ENCODE measurements around the gene ADGRG4.
"Not testable (repeated sequence)": the region's sequence is repeated elsewhere in the genome, so short reads cannot be mapped to it uniquely, and the experiment has no call there.

The ADGRG4 gene

DNA sequence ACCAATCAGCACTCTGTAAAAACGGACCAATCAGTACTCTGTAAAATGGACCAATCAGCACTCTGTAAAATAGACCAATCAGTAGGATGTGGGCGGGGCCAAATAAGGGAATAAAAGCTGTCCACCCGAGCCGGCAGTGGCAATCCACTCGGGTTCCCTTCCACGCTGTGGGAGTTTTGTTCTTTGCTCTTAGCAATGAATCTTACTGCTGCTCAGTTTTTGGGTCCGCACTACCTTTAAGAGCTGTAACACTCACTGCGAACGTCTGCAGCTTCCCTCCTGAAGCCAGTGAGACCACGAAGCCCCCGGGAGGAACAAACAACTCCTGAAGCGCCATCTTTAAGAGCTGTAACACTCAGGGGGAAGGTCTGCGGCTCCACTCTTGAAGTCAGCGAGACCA is 120.6 kb downstream of the ADGRG4 start:
- H3K4me3 ChIP-seq (ENCODE audit: insufficient read length, low read depth), result no peak overlapping the region
- no peaks in the 10 kb centered on the region for H3K4me1 ChIP-seq (ENCODE audit: insufficient read depth, insufficient read length)
- H3K27me3 ChIP-seq (ENCODE audit: insufficient read depth, insufficient read length), result no peaks in the 10 kb centered on the region
- DNase-seq (ENCODE audit: low read depth, low spot score), result no peak
- H3K36me3 ChIP-seq (ENCODE audit: insufficient read depth, insufficient read length, low read length), result no peaks in the 10 kb centered on the region
- TF ChIP-seq ZNF274 (IDR thresholded peaks at IDR 0.05; ENCODE audit: low read depth, low read length) (no peak), SUZ12 (IDR thresholded peaks at IDR 0.05; ENCODE audit: extremely low read depth, insufficient read depth, insufficient read length) (no peak)
- no peak overlapping the region for H3K9ac ChIP-seq (ENCODE audit: insufficient read length, low read depth)
- H3K9me3 ChIP-seq (ENCODE audit: insufficient read depth, low read length), result no peaks in the 10 kb centered on the region

DNA sequence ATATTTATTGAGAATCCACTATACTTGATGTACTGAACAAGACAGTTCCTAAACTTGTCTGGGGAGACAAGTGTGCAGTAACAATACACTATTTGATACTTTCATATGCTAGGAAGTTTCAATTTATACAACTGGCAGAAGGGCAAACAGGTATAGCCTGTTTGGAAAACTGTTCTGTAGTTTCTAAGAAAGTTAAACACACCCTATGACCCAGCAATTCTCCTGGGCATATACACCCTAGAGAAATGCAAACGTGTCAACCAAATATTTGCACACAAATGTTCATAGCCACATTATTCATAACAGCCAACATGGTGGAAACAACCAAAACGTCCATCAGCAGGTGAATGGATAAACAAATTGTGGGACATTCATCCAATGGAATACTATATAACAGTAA is 123.0 kb downstream of the ADGRG4 start:
- Histone ChIP-seq H3K4me3 (ENCODE audit: insufficient read length, low read depth) (no peak overlapping the region), H3K9me3 (ENCODE audit: insufficient read depth, low read length) (no peaks in the 10 kb centered on the region)
- TF ChIP-seq ZNF274 (IDR thresholded peaks at IDR 0.05; ENCODE audit: low read depth, low read length), result no peak
- TF ChIP-seq SUZ12 (IDR thresholded peaks at IDR 0.05; ENCODE audit: extremely low read depth, insufficient read depth, insufficient read length), result no peak
- TF ChIP-seq YY1 (IDR thresholded peaks at IDR 0.05; ENCODE audit: insufficient read depth, insufficient read length), result no peak

DNA sequence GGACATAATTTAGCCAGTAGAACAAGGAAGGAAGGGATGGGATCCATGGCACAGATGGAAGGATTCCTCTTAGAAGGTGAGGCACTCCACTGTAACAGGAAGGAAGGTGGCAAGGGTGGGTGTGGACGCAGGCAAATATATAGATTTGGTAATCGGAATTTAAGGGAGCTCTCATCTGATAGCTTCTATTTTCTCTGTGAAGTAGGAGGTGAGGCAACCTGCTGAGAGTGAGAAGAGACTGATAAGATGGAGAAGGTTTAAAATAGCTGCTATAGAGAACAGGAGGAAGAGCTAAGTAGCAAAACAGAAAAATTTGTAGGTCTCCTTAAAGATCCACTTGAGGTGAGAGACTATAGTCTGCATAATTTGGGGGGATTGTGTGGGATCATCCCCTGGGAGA is 125.2 kb downstream of the ADGRG4 start:
- TF ChIP-seq ZNF274 (IDR thresholded peaks at IDR 0.05; ENCODE audit: low read depth, low read length) (no peak), YY1 (IDR thresholded peaks at IDR 0.05; ENCODE audit: insufficient read depth, insufficient read length) (no peak), SUZ12 (IDR thresholded peaks at IDR 0.05; ENCODE audit: extremely low read depth, insufficient read depth, insufficient read length) (no peak)
- no peaks in the 10 kb centered on the region for H3K27me3 ChIP-seq (ENCODE audit: insufficient read depth, insufficient read length)
- H3K9me3 ChIP-seq (ENCODE audit: insufficient read depth, low read length), result no peaks in the 10 kb centered on the region
- H3K9ac ChIP-seq (ENCODE audit: insufficient read length, low read depth), result no peak overlapping the region
- no peaks in the 10 kb centered on the region for H3K36me3 ChIP-seq (ENCODE audit: insufficient read depth, insufficient read length, low read length)
- no peak overlapping the region for H3K4me3 ChIP-seq (ENCODE audit: insufficient read length, low read depth)
- no peaks in the 10 kb centered on the region for H3K4me1 ChIP-seq (ENCODE audit: insufficient read depth, insufficient read length)
- DNase-seq (ENCODE audit: low read depth, low spot score), result no peak

More for the DNA sequence above, 123.0 kb downstream of the ADGRG4 start:
- no peak for DNase-seq (ENCODE audit: low read depth, low spot score)
- H3K27me3 ChIP-seq (ENCODE audit: insufficient read depth, insufficient read length), result no peaks in the 10 kb centered on the region
- H3K9ac ChIP-seq (ENCODE audit: insufficient read length, low read depth), result no peak overlapping the region
- no peaks in the 10 kb centered on the region for H3K4me1 ChIP-seq (ENCODE audit: insufficient read depth, insufficient read length)
- H3K36me3 ChIP-seq (ENCODE audit: insufficient read depth, insufficient read length, low read length), result no peaks in the 10 kb centered on the region

DNA sequence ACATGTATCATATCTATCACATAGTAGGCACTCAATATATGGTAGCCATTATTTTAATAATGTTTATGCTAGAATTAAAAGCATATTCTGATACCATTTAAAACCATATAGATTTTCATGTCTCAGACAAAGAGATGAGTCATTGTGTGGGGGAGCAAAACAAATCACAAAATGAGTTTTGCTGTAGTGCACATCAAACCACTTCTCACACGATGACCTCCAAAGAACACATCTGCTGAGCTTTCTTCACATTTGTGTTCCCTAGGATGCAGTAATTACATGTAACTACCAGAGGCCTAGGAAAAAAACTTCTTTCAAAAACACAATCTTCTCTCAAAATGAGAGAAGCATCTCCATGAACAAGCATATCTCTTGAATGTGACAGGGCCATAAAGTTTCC is 130.9 kb downstream of the ADGRG4 start:
- Histone ChIP-seq H3K9me3 (ENCODE audit: insufficient read depth, low read length) (no peaks in the 10 kb centered on the region), H3K27me3 (ENCODE audit: insufficient read depth, insufficient read length) (no peaks in the 10 kb centered on the region), H3K9ac (ENCODE audit: insufficient read length, low read depth) (no peak overlapping the region), H3K4me1 (ENCODE audit: insufficient read depth, insufficient read length) (no peaks in the 10 kb centered on the region), H3K4me3 (ENCODE audit: insufficient read length, low read depth) (no peak overlapping the region), H3K36me3 (ENCODE audit: insufficient read depth, insufficient read length, low read length) (no peaks in the 10 kb centered on the region)
- TF ChIP-seq YY1 (IDR thresholded peaks at IDR 0.05; ENCODE audit: insufficient read depth, insufficient read length) (no peak), SUZ12 (IDR thresholded peaks at IDR 0.05; ENCODE audit: extremely low read depth, insufficient read depth, insufficient read length) (no peak), ZNF274 (IDR thresholded peaks at IDR 0.05; ENCODE audit: low read depth, low read length) (no peak)
- no peak for DNase-seq (ENCODE audit: low read depth, low spot score)

DNA sequence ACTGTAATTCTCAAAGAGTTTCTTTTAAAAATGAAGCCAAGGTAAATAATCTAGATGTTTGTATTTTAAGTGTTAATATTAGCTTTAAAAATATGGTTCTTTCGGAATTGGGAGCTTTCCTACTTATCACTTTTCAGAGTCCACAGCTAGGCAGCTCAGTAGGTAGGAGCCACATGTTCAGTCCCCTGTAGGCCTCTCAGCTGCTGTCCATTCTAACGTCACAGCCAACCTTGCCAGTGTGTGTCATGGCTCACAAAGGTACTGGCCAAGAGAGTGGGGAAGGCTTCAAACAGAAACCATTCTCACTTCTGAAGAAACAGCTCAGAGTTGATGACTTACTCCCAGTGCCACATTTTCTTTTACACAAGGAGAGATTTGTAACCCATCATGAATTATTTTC is 137.0 kb downstream of the ADGRG4 start:
- H3K36me3 ChIP-seq (ENCODE audit: insufficient read depth, insufficient read length, low read length), result no peaks in the 10 kb centered on the region
- no peaks in the 10 kb centered on the region for H3K4me1 ChIP-seq (ENCODE audit: insufficient read depth, insufficient read length)
- DNase-seq (ENCODE audit: low read depth, low spot score), result no peak
- H3K9ac ChIP-seq (ENCODE audit: insufficient read length, low read depth), result no peak overlapping the region
- TF ChIP-seq ZNF274 (IDR thresholded peaks at IDR 0.05; ENCODE audit: low read depth, low read length) (no peak), YY1 (IDR thresholded peaks at IDR 0.05; ENCODE audit: insufficient read depth, insufficient read length) (no peak), SUZ12 (IDR thresholded peaks at IDR 0.05; ENCODE audit: extremely low read depth, insufficient read depth, insufficient read length) (no peak)
- no peaks in the 10 kb centered on the region for H3K9me3 ChIP-seq (ENCODE audit: insufficient read depth, low read length)
- no peak overlapping the region for H3K4me3 ChIP-seq (ENCODE audit: insufficient read length, low read depth)
- H3K27me3 ChIP-seq (ENCODE audit: insufficient read depth, insufficient read length), result no peaks in the 10 kb centered on the region

DNA sequence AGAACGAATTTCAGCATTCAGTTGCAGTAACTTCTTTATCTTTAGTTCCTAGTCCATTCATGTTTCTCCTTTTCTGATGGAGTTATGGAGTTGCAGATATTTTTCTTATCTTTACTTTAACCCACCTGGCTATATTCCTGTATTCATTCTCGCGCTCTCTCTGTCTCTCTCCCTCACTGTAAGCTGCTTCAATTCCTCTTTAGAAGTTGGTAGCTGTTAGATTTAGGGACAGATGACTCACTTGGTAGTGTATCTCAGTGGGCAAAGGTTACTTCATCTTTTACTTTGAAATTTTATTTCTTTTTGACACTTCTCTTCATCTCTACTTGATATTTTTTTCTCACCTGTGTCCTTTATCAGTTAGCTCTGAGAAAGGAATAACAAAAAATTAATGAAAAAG is 137.4 kb downstream of the ADGRG4 start:
- Histone ChIP-seq H3K27me3 (ENCODE audit: insufficient read depth, insufficient read length) (no peaks in the 10 kb centered on the region), H3K4me3 (ENCODE audit: insufficient read length, low read depth) (no peak overlapping the region), H3K36me3 (ENCODE audit: insufficient read depth, insufficient read length, low read length) (no peaks in the 10 kb centered on the region), H3K4me1 (ENCODE audit: insufficient read depth, insufficient read length) (no peaks in the 10 kb centered on the region), H3K9me3 (ENCODE audit: insufficient read depth, low read length) (no peaks in the 10 kb centered on the region), H3K9ac (ENCODE audit: insufficient read length, low read depth) (no peak overlapping the region)
- TF ChIP-seq ZNF274 (IDR thresholded peaks at IDR 0.05; ENCODE audit: low read depth, low read length), result no peak
- no peak for TF ChIP-seq YY1 (IDR thresholded peaks at IDR 0.05; ENCODE audit: insufficient read depth, insufficient read length)
- no peak for TF ChIP-seq SUZ12 (IDR thresholded peaks at IDR 0.05; ENCODE audit: extremely low read depth, insufficient read depth, insufficient read length)
- no peak for DNase-seq (ENCODE audit: low read depth, low spot score)

DNA sequence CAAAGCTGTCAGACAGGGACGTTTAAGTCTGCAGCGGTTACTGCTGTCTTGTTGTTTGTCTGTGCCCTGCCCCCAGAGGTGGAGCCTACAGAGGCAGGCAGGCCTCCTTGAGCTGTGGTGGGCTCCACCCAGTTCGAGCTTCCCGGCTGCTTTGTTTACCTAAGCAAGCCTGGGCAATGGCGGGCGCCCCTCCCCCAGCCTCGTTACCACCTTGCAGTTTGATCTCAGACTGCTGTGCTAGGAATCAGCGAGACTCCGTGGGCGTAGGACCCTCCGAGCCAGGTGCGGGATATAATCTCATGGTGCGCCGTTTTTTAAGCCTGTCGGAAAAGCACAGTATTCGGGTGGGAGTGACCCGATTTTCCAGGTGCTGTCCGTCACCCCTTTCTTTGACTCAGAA is 144.9 kb downstream of the ADGRG4 start:
- H3K36me3 ChIP-seq (ENCODE audit: insufficient read depth, insufficient read length, low read length); H3K4me3 ChIP-seq (ENCODE audit: insufficient read length, low read depth); H3K9me3 ChIP-seq (ENCODE audit: insufficient read depth, low read length); H3K9ac ChIP-seq (ENCODE audit: insufficient read length, low read depth); H3K4me1 ChIP-seq (ENCODE audit: insufficient read depth, insufficient read length); DNase-seq (ENCODE audit: low read depth, low spot score); H3K27me3 ChIP-seq (ENCODE audit: insufficient read depth, insufficient read length): not testable (repeated sequence)

DNA sequence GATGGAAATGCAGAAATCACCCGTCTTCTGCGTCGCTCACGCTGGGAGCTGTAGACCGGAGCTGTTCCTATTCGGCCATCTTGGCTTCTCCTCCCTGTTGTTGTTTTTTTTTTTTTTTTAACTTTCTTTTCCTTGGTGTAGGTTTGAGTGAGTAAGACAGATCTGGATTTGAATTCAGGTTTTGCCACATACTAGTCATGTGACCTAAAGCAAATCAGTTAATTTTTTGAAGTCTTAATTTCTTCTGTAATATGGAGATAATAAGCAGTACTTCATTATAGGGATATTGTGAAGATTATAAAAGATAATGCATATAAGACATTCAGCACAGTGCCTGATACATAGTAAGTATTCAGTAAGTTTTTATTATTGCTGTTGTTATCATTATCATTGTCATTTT is 145.4 kb downstream of the ADGRG4 start:
- Histone ChIP-seq H3K9ac (ENCODE audit: insufficient read length, low read depth) (no peak overlapping the region), H3K4me3 (ENCODE audit: insufficient read length, low read depth) (no peak overlapping the region)
- no peak for TF ChIP-seq SUZ12 (IDR thresholded peaks at IDR 0.05; ENCODE audit: extremely low read depth, insufficient read depth, insufficient read length)
- no peak for TF ChIP-seq ZNF274 (IDR thresholded peaks at IDR 0.05; ENCODE audit: low read depth, low read length)
- no peak for TF ChIP-seq YY1 (IDR thresholded peaks at IDR 0.05; ENCODE audit: insufficient read depth, insufficient read length)

More for the DNA sequence above, 145.4 kb downstream of the ADGRG4 start:
- Histone ChIP-seq H3K36me3 (ENCODE audit: insufficient read depth, insufficient read length, low read length) (no peaks in the 10 kb centered on the region), H3K9me3 (ENCODE audit: insufficient read depth, low read length) (no peaks in the 10 kb centered on the region), H3K4me1 (ENCODE audit: insufficient read depth, insufficient read length) (no peaks in the 10 kb centered on the region), H3K27me3 (ENCODE audit: insufficient read depth, insufficient read length) (no peaks in the 10 kb centered on the region)
- DNase-seq (ENCODE audit: low read depth, low spot score), result no peak
